Endometrial microvascular endothelial cells (primary cell): ENCODE results near the gene CT45A7. TPM values are rescaled to one million over a fixed set of nuclear protein-coding genes. Genes with fewer than 3 reads are reported as not detected.
"Not testable (repeated sequence)": the region's sequence is repeated elsewhere in the genome, so short reads cannot be mapped to it uniquely, and the experiment has no call there.

Source experiments
- in situ Hi-C: cut with HindIII; loops from 2 replicates; pipeline ENCODE4 v1.10.0; 2017; ENCODE audit warnings: low sequenced_read_pairs, low pct_unique_long_range_greater_than_20kb; ENCODE audit errors: inconsistent ontology term
- total RNA-seq: library from RNA; depleted of rRNA; stranded (reverse); fragments of >200 nt; gene quantifications from one replicate; pipeline ENCODE4 v1.2.3, GENCODE V29; 2015; ENCODE audit errors: inconsistent ontology term

The CT45A7 gene, protein sequence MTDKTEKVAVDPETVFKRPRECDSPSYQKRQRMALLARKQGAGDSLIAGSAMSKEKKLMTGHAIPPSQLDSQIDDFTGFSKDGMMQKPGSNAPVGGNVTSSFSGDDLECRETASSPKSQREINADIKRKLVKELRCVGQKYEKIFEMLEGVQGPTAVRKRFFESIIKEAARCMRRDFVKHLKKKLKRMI
- not detected for total RNA-seq

GRCh38 chrX:135837180-135837579, at the start of gene CT45A7:
CT45A7 (minus strand) TSS chrX:135837280; CDS start chrX:135833533, 3,747 bp downstream.
- in situ Hi-C loops = not testable (repeated sequence)

- in situ Hi-C loops = not testable (repeated sequence)
Measured at GRCh38 chrX:135882741-135883140, 45.7 kb upstream of the CT45A7 start.

DNA sequence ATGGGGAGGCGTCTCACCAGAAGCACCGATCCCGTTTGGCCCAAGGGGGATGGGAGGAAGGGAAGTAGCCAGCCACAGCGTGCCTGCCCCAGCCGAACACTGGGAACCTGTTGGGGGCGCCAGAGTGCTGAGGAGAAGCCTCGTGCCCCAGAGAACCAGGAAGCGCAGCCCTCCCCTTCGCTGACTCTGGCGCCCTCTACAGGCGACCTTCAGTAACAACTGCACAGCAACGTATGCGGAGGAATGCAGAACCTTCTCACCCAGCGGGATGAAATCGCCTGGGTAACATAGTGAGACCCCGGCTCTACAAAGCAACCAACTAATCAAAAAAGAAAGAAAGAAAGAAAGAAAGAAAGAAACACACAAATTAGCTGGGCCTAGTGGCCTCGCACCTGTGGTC, 34.6 kb upstream of the CT45A7 start, which contains the start of gene CT45A9:
Gene CT45A9 (minus strand): TSS at position 101 of the 400 bp plus-strand sequence. CDS start 3,751 bp downstream, outside the sequence.
- in situ Hi-C loops = not testable (repeated sequence)

GRCh38 chrX:135854438-135854837, 17.4 kb upstream of the CT45A7 start, which contains the start of gene CT45A8:
CT45A8 (minus strand) TSS chrX:135854538; CDS start chrX:135850783, 3,755 bp downstream.
- in situ Hi-C loops = not testable (repeated sequence)

- in situ Hi-C loops = not testable (repeated sequence)
Measured at GRCh38 chrX:135819912-135820311, 17.2 kb downstream of the CT45A7 start, which contains the start of gene CT45A2. CT45A2 (minus strand) TSS chrX:135820012; CDS start chrX:135816265, 3,747 bp downstream.

GRCh38 chrX:135802687-135803086, 34.4 kb downstream of the CT45A7 start, which contains the start of gene CT45A6:
CT45A6 (minus strand) TSS chrX:135802787; CDS start chrX:135798993, 3,794 bp downstream.
- in situ Hi-C loops = not testable (repeated sequence)

DNA sequence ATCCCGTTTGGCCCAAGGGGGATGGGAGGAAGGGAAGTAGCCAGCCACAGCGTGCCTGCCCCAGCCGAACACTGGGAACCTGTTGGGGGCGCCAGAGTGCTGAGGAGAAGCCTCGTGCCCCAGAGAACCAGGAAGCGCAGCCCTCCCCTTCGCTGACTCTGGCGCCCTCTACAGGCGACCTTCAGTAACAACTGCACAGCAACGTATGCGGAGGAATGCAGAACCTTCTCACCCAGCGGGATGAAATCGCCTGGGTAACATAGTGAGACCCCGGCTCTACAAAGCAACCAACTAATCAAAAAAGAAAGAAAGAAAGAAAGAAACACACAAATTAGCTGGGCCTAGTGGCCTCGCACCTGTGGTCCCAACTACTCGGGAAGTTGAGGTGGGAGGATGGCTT, 51.7 kb downstream of the CT45A7 start, which contains the start of gene CT45A5:
Gene CT45A5 (minus strand): TSS at position 101 of the 400 bp plus-strand sequence. CDS start 3,774 bp downstream, outside the sequence.
- in situ Hi-C loops = not testable (repeated sequence)

Other genes with a start within 250 kb of the CT45A7 start
- gene CT45A1, start 123.6 kb downstream of the CT45A7 start, total RNA-seq = not detected
- not detected for gene CT45A3, start 69.1 kb downstream of the CT45A7 start, total RNA-seq
- not detected for gene CT45A5, start 51.8 kb downstream of the CT45A7 start, total RNA-seq
- not detected for gene CT45A6, start 34.5 kb downstream of the CT45A7 start, total RNA-seq
- gene CT45A2, start 17.3 kb downstream of the CT45A7 start, total RNA-seq = not detected
- not detected for gene CT45A8, start 17.3 kb upstream of the CT45A7 start, total RNA-seq
- gene CT45A9, start 34.5 kb upstream of the CT45A7 start, total RNA-seq = not detected
- gene CT45A10, start 56.2 kb upstream of the CT45A7 start, total RNA-seq = not detected
- not detected for gene SAGE1, start 56.4 kb upstream of the CT45A7 start, total RNA-seq
- gene MMGT1, start 136.7 kb upstream of the CT45A7 start, total RNA-seq = 19.6 TPM
- gene SLC9A6, start 148.2 kb upstream of the CT45A7 start, total RNA-seq = 25.2 TPM